Gastrocnemius medialis (tissue), 4 donors: Measurements from ENCODE around the gene FZD10.

Experiments
- CTCF ChIP-seq, 5 experiments: fragments of 450-650 bp in 3 of 5; fragments of 200-600 bp in 2 of 5; sonication (generic) in 2 of 5; IDR thresholded peaks in 4 of 5; conservative IDR thresholded peaks in 1 of 5; 1 replicate in 4 of 5; 2 replicates in 1 of 5; pipeline ENCODE4 v1.5.1; 2016 to 2019; ENCODE audit warnings: antibody characterized with exemption in 5 of 5, mild to moderate bottlenecking in 3 of 5, moderate library complexity in 3 of 5
- POLR2A ChIP-seq, 2 donors: fragments of 450-650 bp; IDR thresholded peaks; one replicate each; pipeline ENCODE4 v1.6.1; 2017; ENCODE audit warnings: antibody characterized with exemption in 2 of 2, mild to moderate bottlenecking in 2 of 2, moderate library complexity in 2 of 2

GRCh38 chr12:130195776-130196175 lies 33.5 kb downstream of the FZD10 start:
- TF ChIP-seq POLR2A (IDR thresholded peaks at IDR 0.05) (no peak), CTCF (IDR thresholded peaks at IDR 0.05 in 4 of 5, conservative IDR thresholded peaks at IDR 0.05 in 1 of 5) (no peak)
